GM23248 (cell line): ENCODE measurements around the gene SIPA1L3. TPM values are rescaled to one million over a fixed set of nuclear protein-coding genes. Genes with fewer than 3 reads are reported as not detected.

Source experiments
- DNase-seq: peaks from one replicate; pipeline ENCODE4 v3.0.0-alpha.2; 2015
- H2AFZ ChIP-seq: fragments of 200-600 bp; sonication (generic); 2 replicates; pipeline ENCODE4 v1.6.1; 2016; ENCODE audit warnings: antibody characterized with exemption
- H3F3A ChIP-seq: fragments of 200-600 bp; sonication (generic); 2 replicates; pipeline ENCODE4 v1.6.1; 2016; ENCODE audit warnings: mild to moderate bottlenecking, antibody characterized with exemption, mixed run types; ENCODE audit not compliant: insufficient read depth
- H3K27ac ChIP-seq: fragments of 200-600 bp; sonication (generic); 2 replicates; pipeline ENCODE4 v1.5.1; 2016; ENCODE audit warnings: mild to moderate bottlenecking
- H3K27me3 ChIP-seq: fragments of 200-600 bp; sonication (generic); replicated peaks from 2 replicates; pipeline ENCODE4 v1.6.1; 2016; ENCODE audit warnings: mild to moderate bottlenecking; ENCODE audit not compliant: insufficient read depth
- H3K36me3 ChIP-seq: fragments of 200-600 bp; sonication (generic); 2 replicates; pipeline ENCODE4 v1.6.1; 2016; ENCODE audit warnings: low read depth, mild to moderate bottlenecking
- H3K4me1 ChIP-seq: fragments of 200-600 bp; sonication (generic); 2 replicates; pipeline ENCODE4 v1.6.1; 2016; ENCODE audit warnings: mild to moderate bottlenecking; ENCODE audit not compliant: insufficient read depth
- H3K4me2 ChIP-seq: fragments of 200-600 bp; sonication (generic); one replicate; pipeline ENCODE4 v1.6.1; 2016; ENCODE audit warnings: mild to moderate bottlenecking; ENCODE audit not compliant: unreplicated experiment
- H3K4me3 ChIP-seq: fragments of 200-600 bp; sonication (generic); 2 replicates; pipeline ENCODE4 v1.5.1; 2016; ENCODE audit warnings: mild to moderate bottlenecking
- H3K79me2 ChIP-seq: fragments of 200-600 bp; sonication (generic); 2 replicates; pipeline ENCODE4 v1.6.1; 2016; ENCODE audit warnings: mild to moderate bottlenecking; ENCODE audit not compliant: insufficient read depth
- H3K9ac ChIP-seq: fragments of 200-600 bp; sonication (generic); 2 replicates; pipeline ENCODE4 v1.6.1; 2016; ENCODE audit warnings: mild to moderate bottlenecking
- H3K9me2 ChIP-seq: fragments of 200-600 bp; sonication (generic); 2 replicates; pipeline ENCODE4 v1.6.1; 2016; ENCODE audit warnings: mixed run types, mild to moderate bottlenecking, moderate library complexity; ENCODE audit not compliant: insufficient read depth
- H3K9me3 ChIP-seq: fragments of 200-600 bp; sonication (generic); one replicate; pipeline ENCODE4 v1.6.1; 2017; ENCODE audit warnings: low read depth
- H4K20me1 ChIP-seq: fragments of 200-600 bp; sonication (generic); 2 replicates; pipeline ENCODE4 v1.6.0; 2016; ENCODE audit not compliant: insufficient read depth
- EZH2 ChIP-seq: fragments of 200-600 bp; sonication (generic); IDR thresholded peaks from 2 replicates; pipeline ENCODE4 v1.6.1; 2018; ENCODE audit warnings: antibody characterized with exemption, mild to moderate bottlenecking; ENCODE audit not compliant: insufficient read depth, poor library complexity, severe bottlenecking
- EZH2phosphoT487 ChIP-seq: fragments of 200-600 bp; sonication (generic); IDR thresholded peaks from 2 replicates; pipeline ENCODE4 v1.6.1; 2018; ENCODE audit warnings: antibody characterized with exemption, moderate library complexity, mild to moderate bottlenecking, low read depth; ENCODE audit not compliant: insufficient read depth
- WGBS, 2 experiments: methylation state at CpG; one replicate each; pipeline ENCODE4 v1.1.6; 2015 to 2017; ENCODE audit warnings: low lambda C conversion rate in 2 of 2, low coverage in 1 of 2; ENCODE audit errors: missing lambda C conversion rate in 2 of 2; 5-methylcytosine and 5-hydroxymethylcytosine counted together
- in situ Hi-C: fragments of 300-500 bp; cut with MboI; formaldehyde crosslinking; loops from 2 replicates; pipeline ENCODE4 v1.15.0; 2020
- polyA plus RNA-seq: library from polyadenylated mRNA; unstranded; fragments of >200 nt; fragmentation: Nextera tagmentation; extraction: Ambion mirVana; gene quantifications from 2 replicates; pipeline ENCODE4 v1.2.1, GENCODE V29; 2016
- total RNA-seq: library from RNA; depleted of rRNA; stranded (reverse); fragments of >200 nt; shearing (Covaris generic); gene quantifications from 2 replicates; pipeline ENCODE4 v1.2.3, GENCODE V29; 2014

Gene SIPA1L3
- total and polyA plus RNA-seq, 2 experiments from 2014 or later, result 3.7 to 12.1 TPM

GRCh38 chr19:38084196-38084595, 177.2 kb downstream of the SIPA1L3 start:
- Histone ChIP-seq H3K4me3 (no peak overlapping the region), H2AFZ (no peak overlapping the region), H3F3A (peaks cover 14% of the 10 kb centered on the region), H4K20me1 (no peaks in the 10 kb centered on the region), H3K4me1 (peaks cover 7% of the 10 kb centered on the region), H3K9ac (no peak overlapping the region), H3K79me2 (no peaks in the 10 kb centered on the region; the same call in 1 of the 2 replicates), H3K27me3 (no peaks in the 10 kb centered on the region), H3K36me3 (no peaks in the 10 kb centered on the region), H3K27ac (no peak overlapping the region), H3K9me3 (no peaks in the 10 kb centered on the region), H3K9me2 (no peaks in the 10 kb centered on the region), H3K4me2 (no peak overlapping the region)
- WGBS, 2 experiments, result 96 to 100% methylated on average over 7 of the region's 7 CpGs
- TF ChIP-seq EZH2phosphoT487 (no peak), EZH2 (no peak)
- in situ Hi-C loops, result loop anchor here (25.0 kb wide), 1 partner anchor 172 kb away; the partner anchor contains the start of genes SIPA1L3 and WDR87
- DNase-seq, result no peak

- no peak overlapping the region for H3K4me3 ChIP-seq
- H3F3A ChIP-seq, result no peaks in the 10 kb centered on the region
- H4K20me1 ChIP-seq, result no peaks in the 10 kb centered on the region
- no peak overlapping the region for H2AFZ ChIP-seq
- WGBS, 2 experiments, result 100% methylated on average over 1 of the region's 1 CpG
- TF ChIP-seq EZH2phosphoT487, result no peak
- TF ChIP-seq EZH2, result no peak
- no peaks in the 10 kb centered on the region for H3K36me3 ChIP-seq
- no peaks in the 10 kb centered on the region for H3K27me3 ChIP-seq
- DNase-seq, result no peak
- H3K9ac ChIP-seq, result no peak overlapping the region
- no peaks in the 10 kb centered on the region for H3K79me2 ChIP-seq
- no peaks in the 10 kb centered on the region for H3K9me3 ChIP-seq
- no peaks in the 10 kb centered on the region for H3K4me1 ChIP-seq
- in situ Hi-C loops, result loop anchor here (25.0 kb wide), 1 partner anchor 177 kb away; the partner anchor contains the start of genes SIPA1L3 and WDR87
- no peak overlapping the region for H3K4me2 ChIP-seq
- no peak overlapping the region for H3K27ac ChIP-seq
- H3K9me2 ChIP-seq, result no peaks in the 10 kb centered on the region
These were observed 182.4 kb downstream of the SIPA1L3 start for GRCh38 chr19:38089440-38089839.

- no peak overlapping the region for H2AFZ ChIP-seq
- no peaks in the 10 kb centered on the region for H4K20me1 ChIP-seq
- H3K9ac ChIP-seq, result no peak overlapping the region
- TF ChIP-seq EZH2, result no peak
- TF ChIP-seq EZH2phosphoT487, result no peak
- WGBS, 2 experiments, result 75 to 76% methylated on average over 8 of the region's 8 CpGs
- peaks cover 6% of the 10 kb centered on the region; the same call in 1 of the 2 replicates for H3F3A ChIP-seq
- no peak overlapping the region for H3K27ac ChIP-seq
- no peak for DNase-seq
- H3K4me2 ChIP-seq, result no peak overlapping the region
- in situ Hi-C loops, result loop anchor here (25.0 kb wide), 1 partner anchor 181 kb away; the partner anchor contains the start of genes SIPA1L3 and WDR87
- H3K79me2 ChIP-seq, result no peaks in the 10 kb centered on the region
- no peaks in the 10 kb centered on the region for H3K36me3 ChIP-seq
- H3K27me3 ChIP-seq, result no peaks in the 10 kb centered on the region
- no peaks in the 10 kb centered on the region for H3K4me1 ChIP-seq
- H3K4me3 ChIP-seq, result no peak overlapping the region
- H3K9me3 ChIP-seq, result no peaks in the 10 kb centered on the region
- H3K9me2 ChIP-seq, result no peaks in the 10 kb centered on the region
These were observed 186.1 kb downstream of the SIPA1L3 start for GRCh38 chr19:38093154-38093553.

GRCh38 chr19:38093587-38093986, 186.6 kb downstream of the SIPA1L3 start:
- WGBS, 2 experiments, result 70 to 78% methylated on average over 5 to 6 of the region's 6 CpGs
- H3K27ac ChIP-seq, result no peak overlapping the region
- no peaks in the 10 kb centered on the region for H3K9me3 ChIP-seq

More at GRCh38 chr19:38093587-38093986, 186.6 kb downstream of the SIPA1L3 start:
- no peak for DNase-seq
- Histone ChIP-seq H3K36me3 (no peaks in the 10 kb centered on the region), H3K9me2 (no peaks in the 10 kb centered on the region), H3K27me3 (no peaks in the 10 kb centered on the region), H3K4me1 (no peaks in the 10 kb centered on the region), H3K4me3 (no peak overlapping the region), H3K9ac (no peak overlapping the region), H3K79me2 (no peaks in the 10 kb centered on the region), H3F3A (peaks cover 6% of the 10 kb centered on the region; the same call in 1 of the 2 replicates), H2AFZ (no peak overlapping the region), H3K4me2 (no peak overlapping the region), H4K20me1 (no peaks in the 10 kb centered on the region)
- TF ChIP-seq EZH2 (no peak), EZH2phosphoT487 (no peak)
- in situ Hi-C loops, result loop anchor here (25.0 kb wide), 1 partner anchor 181 kb away; the partner anchor contains the start of genes SIPA1L3 and WDR87
